D341Med (cell line): ENCODE results near the gene CCDC148.
A peak's percentile ranks its signal among the peaks of the same experiment; 100 is the strongest.

Experiments used
- DNase-seq: peaks from one replicate; pipeline ENCODE4 v3.0.0; 2012; ENCODE audit warnings: low spot score

Gene CCDC148

DNA sequence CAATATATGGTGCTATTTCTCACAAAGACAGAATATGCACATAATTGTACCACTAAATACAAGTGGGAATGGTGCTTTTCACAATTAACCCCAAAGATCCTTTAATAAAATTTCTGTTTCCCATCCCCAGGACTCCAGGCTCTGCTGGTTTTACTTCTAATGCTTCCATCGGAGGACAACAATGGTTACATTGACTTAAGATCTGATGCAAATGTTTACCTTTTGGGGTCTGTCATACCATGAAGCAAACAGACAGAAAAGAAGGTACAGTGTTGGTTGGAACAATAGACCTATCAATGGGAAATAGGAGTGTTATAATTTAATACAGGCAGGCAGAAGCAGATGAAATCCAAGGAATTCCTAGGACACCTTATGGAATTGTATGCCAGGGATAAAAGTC, 249.2 kb downstream of the CCDC148 start:
- DNase-seq: no peak

- no peak for DNase-seq
Measured at GRCh38 chr2:158205215-158205614, 251.3 kb downstream of the CCDC148 start.

DNA sequence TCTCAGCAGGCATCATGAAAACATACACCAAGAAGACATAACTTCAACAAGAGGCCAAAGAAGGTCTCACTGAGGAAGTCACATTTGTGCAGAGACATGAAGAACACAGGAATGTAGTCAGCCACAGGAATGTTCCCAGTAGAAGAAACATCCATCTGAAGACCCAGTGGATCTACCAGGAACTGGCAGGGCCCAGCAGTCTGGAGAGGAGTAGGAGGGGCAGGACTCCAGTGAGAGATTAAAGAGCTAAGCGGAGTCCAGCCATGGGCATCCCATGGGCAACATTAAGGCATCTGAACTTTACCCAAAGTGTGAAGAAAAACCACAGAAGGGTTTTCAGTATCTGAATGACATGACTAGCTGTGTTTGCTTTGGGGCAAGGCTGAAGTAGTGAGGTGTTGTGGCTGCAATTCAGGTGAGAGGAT, 251.8 kb downstream of the CCDC148 start:
- DNase-seq: no peak

GRCh38 chr2:158202161-158202815, 254.3 kb downstream of the CCDC148 start:
- DNase-seq: no peak

DNA sequence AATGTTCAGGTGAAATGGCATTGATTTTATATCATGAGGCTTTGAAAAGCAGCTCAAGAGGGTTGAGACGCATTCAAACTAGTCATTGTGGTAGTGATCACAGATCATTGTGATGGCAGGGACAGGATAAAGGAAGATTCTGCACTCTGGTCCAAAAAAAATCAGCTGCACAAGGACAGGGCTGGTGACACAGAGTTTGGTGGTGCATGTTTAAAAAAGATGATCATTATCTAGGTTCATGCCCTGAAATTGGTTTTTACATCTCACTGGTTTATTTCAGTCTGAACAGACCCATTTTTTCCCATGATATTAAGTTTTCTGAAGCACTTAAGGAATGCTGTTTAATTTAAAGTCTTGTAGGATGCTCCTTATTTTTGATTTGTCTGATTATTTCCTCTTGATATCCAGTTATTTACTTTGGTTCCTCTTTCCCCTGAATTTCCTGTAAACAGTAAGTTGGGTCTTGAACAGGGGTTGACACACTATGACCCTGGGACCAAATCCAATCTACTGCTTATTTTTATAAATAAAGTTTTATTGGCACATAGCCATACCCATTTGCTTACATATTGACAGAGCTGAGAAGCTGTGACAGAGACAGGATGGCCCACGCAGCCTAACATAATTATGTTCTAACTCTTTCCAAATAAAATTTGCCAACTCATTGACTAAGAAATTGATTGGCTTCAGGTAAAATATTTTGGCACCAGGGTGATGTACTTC, 256.5 kb downstream of the CCDC148 start:
- no peak for DNase-seq

DNA sequence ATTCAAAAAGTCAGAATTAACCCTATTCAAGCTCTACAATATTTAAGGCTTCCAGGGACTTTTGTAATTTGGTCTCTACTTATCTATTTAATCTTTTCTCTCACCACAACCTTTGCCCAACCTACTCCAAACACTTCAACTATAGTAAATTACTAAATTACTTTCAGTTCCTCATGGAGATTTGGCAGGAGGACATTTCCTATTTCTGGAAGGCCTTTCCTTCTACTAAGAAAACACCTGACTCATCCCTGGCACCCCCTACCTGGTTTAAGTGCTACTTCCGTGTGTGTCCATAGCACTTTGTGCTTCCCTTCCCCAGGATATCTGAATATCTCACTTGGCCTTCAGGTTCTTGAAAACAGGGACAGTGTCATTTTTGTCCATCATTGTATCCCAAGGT, 258.6 kb downstream of the CCDC148 start:
- no peak for DNase-seq

DNA sequence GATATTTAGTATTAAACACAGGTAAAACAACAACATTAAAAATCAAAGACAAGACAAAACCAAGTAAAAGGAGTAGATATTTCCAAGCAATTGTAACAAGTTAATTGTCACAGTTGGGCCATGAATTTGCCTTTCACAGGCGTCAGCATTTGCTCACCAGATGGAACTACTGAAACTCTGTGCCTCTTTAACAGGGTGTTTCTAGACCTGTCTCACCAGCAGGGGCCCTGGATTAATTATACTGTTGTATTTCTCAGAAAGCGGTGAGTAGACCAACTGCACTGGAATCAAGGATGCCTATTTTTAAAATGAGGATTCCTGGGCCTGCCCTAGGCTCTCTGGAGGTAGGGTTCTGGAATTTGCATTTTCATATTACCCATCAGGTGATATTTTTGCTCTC, 262.3 kb downstream of the CCDC148 start:
- no peak for DNase-seq

DNA sequence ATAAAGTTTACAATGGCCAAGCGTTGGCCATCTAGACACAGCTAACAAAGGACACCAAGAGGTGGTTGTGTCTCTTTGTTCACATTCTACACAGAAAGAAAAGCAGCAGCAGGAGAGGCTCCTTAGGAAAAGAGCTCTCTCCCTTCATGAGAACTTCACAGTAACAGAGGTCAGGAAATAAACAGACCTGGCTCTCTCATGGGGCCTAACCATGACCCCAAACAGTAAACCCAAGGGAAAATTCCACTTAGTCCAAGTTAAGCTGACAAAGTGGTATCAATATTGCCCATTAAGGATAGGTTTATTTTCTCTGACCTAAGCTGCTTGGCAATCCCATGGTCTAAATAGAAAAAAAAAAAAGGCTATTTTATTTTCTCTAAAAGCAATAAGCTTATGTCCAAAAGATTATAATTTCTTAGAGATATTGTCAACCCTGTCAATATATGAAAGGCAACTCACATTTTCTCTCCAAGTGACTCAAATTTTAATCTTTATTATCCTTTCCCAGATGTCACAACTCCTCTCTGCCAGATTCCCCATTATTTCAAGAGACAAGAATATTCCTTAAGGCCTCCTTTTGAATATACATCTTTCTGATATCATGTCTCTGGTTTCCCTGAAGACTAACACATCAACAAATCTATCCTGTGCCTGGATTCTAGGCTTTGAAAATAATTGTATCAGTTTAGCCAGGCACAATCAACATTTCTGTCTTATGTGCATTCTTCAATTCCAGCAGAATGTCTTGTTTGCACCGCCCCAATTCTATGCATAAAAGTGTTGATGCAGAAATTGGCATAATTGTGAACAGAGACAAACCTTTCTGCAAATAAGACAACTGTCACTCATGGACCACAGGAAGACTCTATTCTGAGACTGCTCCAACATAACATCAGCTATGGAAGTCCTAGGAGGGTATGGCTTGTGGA, 263.8 kb downstream of the CCDC148 start:
- no peak for DNase-seq

- DNase-seq: no peak
Measured at GRCh38 chr2:158191076-158191895, 265.3 kb downstream of the CCDC148 start.

GRCh38 chr2:158189526-158189925, 267.0 kb downstream of the CCDC148 start:
- DNase-seq: no peak

DNA sequence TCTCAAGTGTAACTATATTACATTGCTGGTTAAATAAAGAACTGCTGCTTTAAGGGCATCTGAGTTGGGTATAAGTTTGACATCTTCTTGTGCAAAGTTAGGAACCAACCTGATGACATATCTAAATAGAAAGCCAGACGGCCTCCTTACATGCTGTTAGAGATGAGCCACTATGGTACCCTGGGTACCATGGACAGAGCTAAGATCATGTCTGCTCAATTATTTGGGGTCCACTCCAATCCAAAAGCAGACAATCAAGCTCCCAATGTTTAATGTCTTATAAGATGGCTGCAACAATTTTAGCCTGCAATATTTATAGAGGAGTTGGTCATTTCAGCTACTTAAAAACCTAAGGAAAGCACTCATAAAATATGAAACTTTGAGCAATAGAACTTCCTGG, 268.6 kb downstream of the CCDC148 start:
- no peak for DNase-seq

GRCh38 chr2:158184556-158185343, 271.8 kb downstream of the CCDC148 start:
- no peak for DNase-seq

- no peak for DNase-seq
Measured at GRCh38 chr2:158184001-158184400, 272.6 kb downstream of the CCDC148 start.

DNA sequence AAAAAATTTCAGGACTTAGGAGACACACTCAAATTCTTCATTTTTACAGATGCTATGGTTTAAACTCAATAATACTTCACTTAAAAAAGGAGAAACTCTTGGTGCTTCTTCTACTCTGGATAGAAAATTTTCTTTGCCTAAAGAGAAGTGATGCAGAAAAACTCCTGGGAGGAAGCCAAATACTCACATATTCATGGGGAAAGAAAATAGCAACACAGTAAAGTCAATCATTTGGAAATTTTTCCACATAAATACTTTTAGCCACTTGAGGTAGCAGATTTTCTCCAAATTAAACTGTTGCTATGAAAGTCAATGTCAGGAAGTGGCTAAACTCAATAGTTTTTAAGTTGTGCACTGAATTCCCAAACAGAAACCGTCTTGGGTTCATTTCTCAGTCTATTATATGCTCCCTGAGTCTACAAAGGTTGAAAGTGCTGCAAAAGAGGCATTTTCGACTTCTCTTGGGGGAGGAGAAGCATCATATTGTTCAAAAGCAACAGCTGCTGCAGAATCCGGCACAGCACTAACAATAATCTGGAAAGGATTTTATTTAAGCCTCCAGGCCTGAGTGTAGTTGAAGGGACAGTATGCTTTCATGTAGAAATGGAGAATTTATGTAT, 273.8 kb downstream of the CCDC148 start:
- DNase-seq: no peak

GRCh38 chr2:158181171-158181570, 275.4 kb downstream of the CCDC148 start:
- DNase-seq: no peak

- DNase-seq: peak; percentile 22
Measured at GRCh38 chr2:158179660-158180059, 276.9 kb downstream of the CCDC148 start.

DNA sequence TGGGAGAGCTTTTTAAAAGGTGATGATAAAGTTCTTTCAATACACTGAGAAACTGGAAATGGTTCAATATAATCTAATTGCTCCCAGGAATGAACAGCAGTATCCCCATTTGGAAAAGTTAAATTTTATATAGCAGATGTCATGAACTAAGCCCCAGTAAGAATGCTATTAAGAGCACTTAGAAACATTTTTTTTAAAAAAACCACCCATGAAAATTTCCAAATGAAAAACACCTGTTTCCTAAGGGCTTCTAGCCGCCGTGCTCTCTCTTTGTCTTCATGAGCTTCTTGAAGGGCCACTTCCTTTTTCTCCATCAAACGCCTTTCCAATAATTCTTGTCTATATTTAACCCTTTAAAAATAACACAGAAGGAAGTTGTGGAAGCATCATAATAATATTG, 277.9 kb downstream of the CCDC148 start:
- DNase-seq: no peak

DNA sequence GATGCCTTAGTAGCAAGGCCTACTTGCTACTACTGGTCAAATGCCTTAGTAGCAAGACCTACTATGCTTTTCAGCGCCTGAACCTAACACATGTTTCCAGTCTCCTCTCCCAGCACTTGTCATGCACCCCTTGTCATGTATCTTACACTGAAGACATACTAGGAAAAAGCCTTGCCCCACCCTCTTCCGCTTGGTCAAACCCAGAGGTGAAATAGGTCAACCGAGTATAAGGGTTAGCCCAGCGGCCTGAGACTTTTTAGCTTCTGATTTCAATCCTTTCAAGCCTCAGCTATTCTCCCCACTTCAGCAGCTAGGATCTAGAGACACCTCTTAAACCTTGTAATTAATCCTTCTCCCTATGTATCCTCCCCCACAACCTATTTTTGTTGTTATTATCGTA, 281.6 kb downstream of the CCDC148 start:
- DNase-seq: no peak

GRCh38 chr2:158174495-158174894, 282.1 kb downstream of the CCDC148 start:
- no peak for DNase-seq

DNA sequence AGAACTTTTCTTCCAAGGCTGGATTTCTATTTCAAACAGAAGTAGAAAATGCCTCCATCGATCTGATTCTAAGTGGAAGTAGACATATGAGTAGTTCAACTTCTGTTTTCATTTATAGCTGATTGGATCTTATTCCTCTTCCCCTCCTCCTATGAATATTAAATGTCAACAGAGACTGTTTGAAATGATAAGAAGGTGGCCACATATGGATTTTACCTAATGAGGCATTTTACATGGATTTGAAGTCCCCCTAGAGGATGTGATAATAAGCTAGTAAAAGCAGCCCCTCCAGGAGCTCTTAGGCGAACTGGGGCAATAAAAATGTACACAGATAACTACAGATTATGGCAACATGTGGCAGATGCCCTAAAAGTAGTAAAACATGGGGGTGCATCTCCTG, 283.8 kb downstream of the CCDC148 start:
- DNase-seq: no peak

- DNase-seq: no peak
Measured at GRCh38 chr2:158154596-158154995, 302.0 kb downstream of the CCDC148 start.
